Neural progenitor cell (in vitro differentiated cells): Measurements from ENCODE around the gene STK32B.

Experiments used
- CTCF ChIP-seq: fragments of 200-600 bp; sonication (generic); IDR thresholded peaks from 2 replicates; pipeline ENCODE4 v1.5.1; 2017; ENCODE audit warnings: antibody characterized with exemption, mild to moderate bottlenecking
- EZH2 ChIP-seq: fragments of 200-600 bp; sonication (generic); IDR thresholded peaks from 2 replicates; pipeline ENCODE4 v1.6.1; 2017; ENCODE audit warnings: antibody characterized with exemption, mild to moderate bottlenecking, moderate library complexity
- EZH2phosphoT487 ChIP-seq: fragments of 200-600 bp; sonication (generic); IDR thresholded peaks from 2 replicates; pipeline ENCODE4 v1.6.1; 2017; ENCODE audit warnings: antibody characterized with exemption

DNA sequence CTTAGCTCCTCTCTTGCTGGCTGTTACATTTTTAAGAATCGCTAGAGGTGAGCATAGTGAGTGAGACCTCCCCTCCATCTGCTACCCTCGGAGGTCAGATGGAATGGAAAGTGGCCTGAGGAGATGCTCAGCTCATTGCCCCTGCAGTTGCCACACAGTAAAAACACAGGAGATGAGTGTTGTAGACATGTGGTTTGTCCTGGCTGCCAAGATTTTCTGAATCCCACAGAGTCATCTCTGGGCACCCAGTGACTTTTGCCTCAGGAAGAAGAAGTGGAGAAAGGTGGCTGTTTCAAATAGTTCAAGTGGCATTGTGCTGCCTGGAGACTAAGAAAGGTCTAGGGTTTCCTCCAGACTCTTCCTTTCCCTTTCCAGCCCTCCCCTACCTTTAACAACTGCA, 271.0 kb downstream of the STK32B start:
- no peak for TF ChIP-seq CTCF
- TF ChIP-seq EZH2, result no peak
- TF ChIP-seq EZH2phosphoT487, result no peak
